Activated CD4-positive, alpha-beta T cell treated with anti-CD3 and anti-CD28 coated beads, Interleukin-2, Interleukin-6, amounts not matched to agents 100 ng/mL and 50 ng/mL, durations not matched to agents 16 hours and 8 hours (primary cell): ENCODE measurements around the gene SNTG2.

Experiments used
- DNase-seq: peaks from one replicate; pipeline ENCODE4 v3.0.0-alpha.2; 2020

Gene SNTG2

GRCh38 chr2:1010415-1010930, 59.8 kb downstream of the SNTG2 start:
- DNase-seq = no peak

DNA sequence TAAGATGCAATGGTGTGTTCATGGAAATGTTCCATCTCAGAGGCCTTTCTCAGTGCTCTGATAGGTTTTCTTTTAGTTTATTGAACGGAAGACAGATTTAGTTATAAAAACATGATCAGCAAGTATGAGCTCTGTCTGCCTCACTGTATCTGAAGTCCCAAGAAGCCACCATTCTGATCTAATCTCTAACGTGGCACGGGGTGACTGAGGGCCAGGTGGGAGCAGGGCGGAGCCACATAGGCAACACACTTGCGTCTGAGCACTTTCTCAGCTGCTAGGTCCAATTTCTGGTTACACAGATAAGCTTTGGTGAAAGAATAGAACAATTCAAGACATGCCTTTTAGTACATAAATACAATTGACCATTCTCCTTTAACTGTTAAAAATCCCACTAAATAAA, 60.4 kb downstream of the SNTG2 start:
- DNase-seq = no peak

DNA sequence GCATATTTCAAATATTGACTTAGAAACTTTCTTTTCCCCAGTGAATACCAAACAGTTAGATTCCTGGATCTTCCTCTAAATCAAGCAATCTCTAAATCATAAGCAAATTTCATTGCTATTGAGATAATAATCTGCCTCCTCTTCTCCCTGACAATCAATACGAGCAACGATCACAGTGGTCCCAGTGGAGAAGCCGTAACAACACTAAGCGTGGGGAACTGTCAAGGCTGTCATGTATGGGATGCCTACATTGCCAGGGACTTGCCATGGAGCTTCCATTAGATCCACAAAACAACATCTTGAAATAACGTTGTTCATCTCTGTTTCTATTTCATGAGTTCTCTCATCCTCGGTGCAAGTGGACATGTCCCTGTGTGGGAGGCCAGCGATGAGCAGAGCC, 61.3 kb downstream of the SNTG2 start:
- no peak for DNase-seq

- DNase-seq = no peak
Measured at GRCh38 chr2:1014802-1015201, 64.2 kb downstream of the SNTG2 start.

DNA sequence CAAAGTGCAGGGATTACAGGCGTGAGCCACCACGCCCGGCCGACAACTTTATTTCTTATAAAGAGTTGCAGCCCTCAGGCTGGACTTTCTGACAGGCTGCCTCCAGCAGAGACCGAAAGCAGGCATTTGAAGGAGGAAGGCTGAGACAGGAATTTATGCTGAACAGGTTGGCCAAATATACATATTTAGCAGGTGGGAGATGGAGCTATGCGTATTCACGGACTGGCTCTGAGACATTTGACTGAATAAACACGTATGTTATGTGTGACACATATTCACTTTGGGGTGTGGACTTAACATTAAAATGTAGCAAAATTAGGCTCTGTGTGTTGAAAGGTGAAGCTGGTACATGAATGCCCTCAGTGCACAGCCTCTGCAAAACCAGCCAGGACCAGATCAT, 65.9 kb downstream of the SNTG2 start:
- no peak for DNase-seq

GRCh38 chr2:1017827-1018226, 67.2 kb downstream of the SNTG2 start:
- DNase-seq = no peak

- DNase-seq = no peak
Measured at GRCh38 chr2:1020206-1020605, 69.6 kb downstream of the SNTG2 start.

- no peak for DNase-seq
Measured at GRCh38 chr2:1022178-1022577, 71.5 kb downstream of the SNTG2 start.

DNA sequence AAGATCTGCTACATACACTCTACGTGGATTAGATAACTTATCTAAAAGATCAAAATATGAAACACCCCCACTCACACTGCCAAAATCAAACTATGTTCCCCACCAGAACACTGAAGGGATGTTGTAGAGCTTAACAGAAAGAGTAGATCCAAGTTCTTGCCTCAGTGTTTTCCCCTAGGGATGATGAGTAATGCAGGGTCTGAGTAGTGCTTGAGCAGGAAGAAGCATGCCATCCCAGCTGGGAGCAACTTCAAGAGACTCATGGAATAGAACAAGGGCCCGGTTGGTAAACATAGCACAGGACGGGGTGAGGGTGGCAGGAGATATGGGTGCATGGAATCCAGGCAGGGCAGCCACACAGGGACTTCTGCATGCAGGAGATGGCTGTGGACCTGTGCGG, 74.3 kb downstream of the SNTG2 start:
- no peak for DNase-seq

DNA sequence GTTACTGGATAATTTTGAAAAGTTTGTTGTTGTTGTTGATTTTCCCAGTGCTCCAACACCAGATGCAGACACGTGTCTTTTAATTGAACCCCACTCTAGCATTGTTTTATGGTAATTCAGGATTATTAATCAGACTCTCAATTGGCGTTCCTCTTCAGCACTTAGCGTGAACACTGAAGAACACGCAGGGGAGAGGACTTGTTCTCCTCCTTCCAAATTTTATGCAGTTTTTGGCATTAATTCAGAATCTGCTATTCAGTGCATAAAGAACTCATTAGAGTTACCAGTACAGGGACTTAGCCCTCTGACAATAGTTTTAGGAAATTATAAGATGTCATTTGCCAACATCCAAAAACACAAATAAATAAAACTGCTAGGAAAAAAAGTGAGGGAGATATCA, 75.5 kb downstream of the SNTG2 start:
- no peak for DNase-seq

DNA sequence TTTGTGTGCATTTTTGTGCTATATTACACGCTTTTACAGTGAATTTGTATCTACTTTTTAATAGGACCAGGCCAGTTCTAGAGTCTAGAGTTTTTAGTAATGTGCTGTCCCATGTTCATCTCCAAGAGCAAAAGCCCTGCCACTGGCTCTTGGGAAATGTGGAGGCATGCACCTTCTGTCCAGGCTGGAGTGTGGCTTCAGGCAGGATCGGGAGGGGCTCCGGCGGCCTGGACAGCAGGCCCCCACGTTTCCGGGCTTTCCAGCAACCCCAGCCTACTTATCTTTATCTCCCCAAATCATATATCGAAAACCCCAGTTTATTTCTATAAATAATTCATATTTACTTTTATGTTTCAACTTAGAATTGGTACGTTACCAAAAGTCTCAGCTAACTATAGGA, 78.2 kb downstream of the SNTG2 start:
- no peak for DNase-seq

DNA sequence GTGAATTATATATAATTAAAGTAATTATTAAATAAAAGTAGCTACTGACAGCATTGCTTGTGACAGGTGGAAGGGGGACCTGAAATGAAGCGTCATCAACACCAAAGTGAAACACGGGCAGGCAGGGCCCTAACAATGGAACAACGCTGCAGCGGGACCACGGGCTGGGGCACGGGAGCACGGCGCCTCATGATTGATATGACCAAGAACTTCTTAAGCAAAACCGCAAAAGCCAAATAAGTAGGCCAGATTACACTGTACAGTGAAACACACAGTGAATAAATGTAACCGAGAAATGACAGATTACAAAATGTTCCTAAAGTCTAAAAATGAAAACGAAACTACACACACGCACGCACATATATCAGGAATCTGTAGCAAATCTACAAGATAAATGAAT, 81.4 kb downstream of the SNTG2 start:
- peak; percentile 37 for DNase-seq

- no peak for DNase-seq
Measured at GRCh38 chr2:1033069-1033468, 82.4 kb downstream of the SNTG2 start.

DNA sequence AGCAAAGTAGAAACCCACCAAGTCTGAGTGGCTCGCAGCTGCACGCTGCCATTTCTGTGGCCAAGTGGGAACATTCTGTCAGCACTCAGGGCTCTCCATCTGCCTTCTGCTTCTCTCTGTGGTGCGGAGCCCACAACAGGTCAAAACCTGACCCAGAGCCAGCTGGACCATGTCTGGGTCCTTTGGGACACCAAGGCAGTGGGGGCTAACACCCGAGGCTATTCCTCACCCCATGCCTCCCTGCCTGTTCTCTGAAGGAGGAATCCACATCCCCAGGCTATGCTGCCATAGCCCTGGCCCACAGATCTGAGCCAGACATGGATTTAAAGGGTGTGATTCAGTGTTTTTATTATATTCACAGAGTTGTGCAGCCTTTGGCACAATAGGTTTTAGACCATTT, 86.4 kb downstream of the SNTG2 start:
- DNase-seq = no peak

GRCh38 chr2:1039549-1039948, 88.9 kb downstream of the SNTG2 start:
- no peak for DNase-seq

DNA sequence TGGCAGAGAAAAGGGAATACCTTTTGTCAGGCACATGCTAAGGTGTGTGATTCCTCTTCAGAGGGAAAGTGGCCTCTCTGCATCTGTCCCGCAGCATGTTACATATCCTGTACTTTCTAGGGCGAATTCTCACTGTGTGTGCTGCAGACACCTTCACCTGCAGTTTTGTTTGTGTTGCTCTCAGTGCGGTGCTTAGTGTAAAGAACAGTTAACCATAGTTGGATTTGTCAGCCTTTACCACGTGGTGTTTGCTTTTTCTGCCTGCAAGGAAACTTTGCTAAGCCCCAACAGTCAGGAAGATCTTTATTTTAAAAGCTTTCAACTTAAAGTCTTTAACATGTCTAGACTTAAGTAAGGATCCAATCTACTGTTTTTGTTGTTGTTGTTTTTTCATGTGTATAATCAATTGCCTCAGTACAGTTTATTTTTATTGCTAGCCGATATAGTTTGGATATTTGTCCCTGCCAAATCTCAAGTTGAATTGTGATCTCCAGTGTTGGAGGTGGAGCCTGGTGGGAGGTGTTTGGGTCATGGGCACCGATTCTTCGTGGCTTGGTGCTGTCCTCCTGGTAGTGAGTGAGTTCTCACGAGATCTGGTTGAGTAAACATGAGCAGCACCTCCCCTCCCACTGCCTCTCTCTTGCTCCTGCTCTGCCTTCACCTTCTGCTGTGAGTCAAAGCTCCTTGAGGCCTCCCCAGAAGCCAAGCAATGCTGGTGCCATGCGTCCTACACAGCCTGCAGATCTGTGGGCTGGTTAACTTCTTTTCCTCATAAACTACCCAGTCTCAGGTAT, 90.6 kb downstream of the SNTG2 start:
- DNase-seq = no peak

DNA sequence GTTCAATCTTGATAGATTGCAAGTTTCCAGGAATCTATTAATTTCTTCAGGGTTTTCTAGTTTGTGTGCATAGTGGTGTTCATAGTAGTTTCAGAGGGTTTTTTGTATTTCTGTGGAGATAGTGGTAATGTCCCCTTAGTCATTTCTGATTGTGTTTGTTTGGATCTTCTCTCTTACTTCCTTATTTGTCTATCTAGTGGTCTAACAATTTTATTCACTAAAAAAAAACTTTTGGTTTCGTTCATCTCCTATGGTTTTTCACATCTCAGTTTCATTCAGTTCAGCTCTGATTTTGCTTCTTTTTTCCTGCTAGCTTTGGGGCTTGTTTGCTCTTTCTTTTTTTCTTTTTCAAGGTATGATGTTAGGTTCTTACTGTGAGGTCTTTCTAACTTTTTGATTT, 94.5 kb downstream of the SNTG2 start:
- DNase-seq = no peak

DNA sequence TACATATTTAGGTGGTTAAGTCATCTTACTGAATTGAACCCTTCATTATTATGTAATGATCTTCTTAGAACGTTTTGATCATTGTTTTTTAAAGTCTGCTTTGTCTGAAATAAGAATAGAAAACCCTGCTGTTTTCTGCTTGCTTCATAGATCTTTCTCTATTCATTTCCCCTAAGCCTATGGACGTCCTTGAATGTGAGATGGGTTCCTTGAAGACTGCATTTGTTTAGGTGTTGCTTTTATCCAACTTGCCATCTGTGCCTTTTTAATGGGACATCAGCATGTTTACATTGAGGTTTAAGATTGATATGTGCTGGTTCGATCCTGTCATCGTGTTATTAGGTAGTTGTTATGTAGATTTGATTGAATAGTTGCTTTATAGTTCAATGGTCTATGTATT, 95.4 kb downstream of the SNTG2 start:
- DNase-seq = no peak

DNA sequence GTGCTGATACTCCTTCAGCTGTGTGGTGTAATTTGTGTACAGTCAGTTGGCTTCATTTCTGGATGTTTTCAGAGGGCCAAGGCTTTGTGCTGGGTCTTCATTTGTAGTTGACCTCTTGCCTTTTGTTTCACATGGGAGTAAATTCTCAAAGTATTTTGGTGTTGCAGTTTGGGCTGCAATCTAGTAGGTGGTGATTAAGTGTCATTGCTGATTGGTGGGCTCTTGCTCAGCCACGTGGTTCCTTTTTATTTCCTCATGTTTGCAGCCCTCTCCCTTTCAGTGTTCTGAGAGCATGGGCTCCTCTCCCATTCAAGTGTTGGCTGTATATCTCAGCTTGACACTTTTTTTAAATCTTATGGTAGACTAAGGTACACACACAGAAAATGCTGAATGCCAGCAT, 96.8 kb downstream of the SNTG2 start:
- no peak for DNase-seq

DNA sequence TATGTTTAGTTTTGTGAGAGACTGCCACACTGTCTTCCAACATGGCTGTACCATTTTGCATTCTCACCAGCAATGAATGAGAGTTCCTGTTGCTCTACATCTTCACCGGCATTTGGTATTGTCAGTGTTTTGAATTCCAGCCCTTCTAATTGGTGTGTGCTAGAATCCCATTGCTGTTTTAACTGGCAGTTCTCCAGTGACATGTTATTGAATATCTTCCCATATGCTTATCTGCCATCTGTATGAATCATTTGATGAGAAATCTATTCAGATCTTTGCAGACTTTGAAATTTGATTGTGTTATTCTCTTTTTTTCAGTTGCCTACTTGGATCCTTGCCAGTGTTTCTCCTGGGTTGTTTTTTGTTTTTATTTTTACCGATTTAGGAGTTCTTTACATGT, 99.0 kb downstream of the SNTG2 start:
- no peak for DNase-seq

DNA sequence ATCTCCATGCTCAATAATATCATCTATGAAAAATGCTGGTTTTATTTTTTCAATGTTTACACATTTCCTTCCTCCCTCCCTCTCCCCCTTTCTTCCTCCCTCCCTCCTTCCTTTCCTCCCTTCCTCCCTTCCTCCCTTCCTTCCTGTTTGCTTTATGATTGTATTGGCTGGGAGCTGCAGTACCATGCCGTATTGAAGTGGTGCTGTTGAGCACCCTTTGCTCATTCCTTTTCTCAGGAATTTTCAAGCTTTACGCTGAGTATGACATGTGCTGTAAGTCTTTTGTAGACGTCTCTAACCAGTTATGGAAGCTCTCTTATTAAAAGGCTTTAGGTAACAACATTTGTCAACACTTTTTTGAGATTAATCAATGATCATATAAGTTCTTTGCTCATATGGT, 100.4 kb downstream of the SNTG2 start:
- DNase-seq = no peak

DNA sequence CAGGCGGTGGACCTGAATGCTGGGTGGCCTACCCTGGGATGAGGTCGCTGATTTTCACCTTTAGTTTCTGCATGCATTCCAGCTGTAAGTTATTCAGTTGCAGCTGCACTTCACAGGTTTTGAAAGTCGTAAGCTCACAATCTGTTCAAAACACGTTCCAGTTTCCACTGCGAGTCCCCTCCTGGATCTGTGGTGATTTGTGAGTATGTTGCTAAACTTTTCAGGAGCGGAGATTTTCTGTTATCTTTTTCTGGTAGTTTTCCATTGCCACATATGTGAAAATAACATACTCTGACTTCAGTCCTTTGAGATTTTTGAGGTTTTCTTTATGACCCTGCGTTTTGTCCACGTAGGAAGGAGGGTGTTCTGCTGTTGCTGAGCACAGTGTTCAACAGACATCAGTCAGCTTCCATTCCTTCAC, 102.1 kb downstream of the SNTG2 start:
- no peak for DNase-seq

DNA sequence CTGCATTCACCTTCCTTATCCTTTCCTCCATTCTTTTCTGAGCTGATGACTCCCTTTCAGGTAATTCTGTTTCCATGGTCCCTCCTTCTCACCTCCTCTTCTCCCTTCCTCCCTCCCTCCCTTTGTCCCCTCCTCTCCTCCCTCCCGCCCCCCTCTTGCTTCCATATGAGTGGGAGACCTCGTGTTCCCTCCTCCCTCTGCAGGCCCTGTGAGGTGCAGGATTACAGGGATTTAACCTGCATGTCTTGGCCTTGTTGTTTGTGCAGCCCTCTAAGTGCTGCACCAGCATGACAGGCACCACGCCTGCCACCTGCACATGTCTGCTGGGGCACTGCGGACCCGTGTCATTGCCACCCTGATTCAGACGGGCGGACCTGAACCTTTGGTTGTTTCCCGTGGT, 103.1 kb downstream of the SNTG2 start:
- no peak for DNase-seq

DNA sequence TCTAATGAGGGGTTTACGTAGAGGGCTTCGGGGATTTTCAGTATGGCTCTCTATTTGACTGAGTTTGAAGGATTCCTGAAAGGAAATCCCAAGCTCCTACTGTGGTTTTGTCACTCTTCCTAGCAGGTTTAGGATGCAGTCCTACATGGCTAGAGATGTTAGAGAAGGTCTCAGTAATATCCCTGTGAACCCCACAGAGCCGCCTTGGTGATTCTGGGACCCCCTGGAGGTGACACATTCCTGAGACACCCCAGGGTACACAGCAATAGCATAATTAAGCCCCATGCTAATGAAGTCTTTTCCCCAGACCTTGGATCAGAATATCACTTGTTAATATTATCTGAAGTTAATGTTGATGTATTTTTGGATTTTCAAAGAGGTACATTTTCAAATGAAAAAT, 103.8 kb downstream of the SNTG2 start:
- DNase-seq = no peak

GRCh38 chr2:1055014-1055595, 104.5 kb downstream of the SNTG2 start:
- no peak for DNase-seq
